Activated CD4-positive, alpha-beta T cell treated with anti-CD3 and anti-CD28 coated beads for 1 hour (primary cell): Measurements from ENCODE around the gene CD46.
"Not testable (repeated sequence)": the region's sequence is repeated elsewhere in the genome, so short reads cannot be mapped to it uniquely, and the experiment has no call there.

Experiments used
- DNase-seq: peaks from one replicate; pipeline ENCODE4 v3.0.0-alpha.2; 2020

CD46 gene

GRCh38 chr1:207751790-207752455, at the start of gene CD46:
CD46 (plus strand) TSS chr1:207752054; CDS start chr1:207752213, 159 bp downstream.
- peak; percentile 85 for DNase-seq

- DNase-seq: no peak
Measured at GRCh38 chr1:207702317-207702716, 49.5 kb upstream of the CD46 start.

GRCh38 chr1:207703712-207704111, 48.1 kb upstream of the CD46 start:
- no peak for DNase-seq

GRCh38 chr1:207708004-207708403, 43.9 kb upstream of the CD46 start:
- DNase-seq: not testable (repeated sequence)

- no peak for DNase-seq
Measured at GRCh38 chr1:207711285-207711684, 40.6 kb upstream of the CD46 start.

GRCh38 chr1:207712701-207713100, 39.2 kb upstream of the CD46 start:
- DNase-seq: not testable (repeated sequence)

GRCh38 chr1:207713529-207713928, 38.3 kb upstream of the CD46 start:
- DNase-seq: no peak

- no peak for DNase-seq
Measured at GRCh38 chr1:207719234-207719633, 32.6 kb upstream of the CD46 start.

GRCh38 chr1:207728200-207728858, 23.5 kb upstream of the CD46 start:
- DNase-seq: not testable (repeated sequence)

- not testable (repeated sequence) for DNase-seq
Measured at GRCh38 chr1:207737503-207738157, 14.2 kb upstream of the CD46 start.

- DNase-seq: not testable (repeated sequence)
Measured at GRCh38 chr1:207738158-207738659, 13.6 kb upstream of the CD46 start.

- DNase-seq: no peak
Measured at GRCh38 chr1:207740207-207740606, 11.6 kb upstream of the CD46 start.

- DNase-seq: no peak
Measured at GRCh38 chr1:207742850-207743555, 8.9 kb upstream of the CD46 start.

GRCh38 chr1:207744000-207744534, 7.8 kb upstream of the CD46 start:
- no peak for DNase-seq

- DNase-seq: no peak
Measured at GRCh38 chr1:207745285-207745684, 6.6 kb upstream of the CD46 start.

- DNase-seq: no peak
Measured at GRCh38 chr1:207745839-207746767, 5.8 kb upstream of the CD46 start.

- DNase-seq: no peak
Measured at GRCh38 chr1:207747627-207748492, 4.0 kb upstream of the CD46 start.

- no peak for DNase-seq
Measured at GRCh38 chr1:207748737-207749528, 2.9 kb upstream of the CD46 start.

- no peak for DNase-seq
Measured at GRCh38 chr1:207750631-207751305, 1.1 kb upstream of the CD46 start.
